ENCODE results near the gene FAM107A. TPM values are rescaled to one million over a fixed set of nuclear protein-coding genes. Genes with fewer than 3 reads are reported as not detected.

Gene FAM107A, protein sequence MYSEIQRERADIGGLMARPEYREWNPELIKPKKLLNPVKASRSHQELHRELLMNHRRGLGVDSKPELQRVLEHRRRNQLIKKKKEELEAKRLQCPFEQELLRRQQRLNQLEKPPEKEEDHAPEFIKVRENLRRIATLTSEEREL
- total RNA-seq = 0.09 and 0.11 TPM in 2 replicates

DNA sequence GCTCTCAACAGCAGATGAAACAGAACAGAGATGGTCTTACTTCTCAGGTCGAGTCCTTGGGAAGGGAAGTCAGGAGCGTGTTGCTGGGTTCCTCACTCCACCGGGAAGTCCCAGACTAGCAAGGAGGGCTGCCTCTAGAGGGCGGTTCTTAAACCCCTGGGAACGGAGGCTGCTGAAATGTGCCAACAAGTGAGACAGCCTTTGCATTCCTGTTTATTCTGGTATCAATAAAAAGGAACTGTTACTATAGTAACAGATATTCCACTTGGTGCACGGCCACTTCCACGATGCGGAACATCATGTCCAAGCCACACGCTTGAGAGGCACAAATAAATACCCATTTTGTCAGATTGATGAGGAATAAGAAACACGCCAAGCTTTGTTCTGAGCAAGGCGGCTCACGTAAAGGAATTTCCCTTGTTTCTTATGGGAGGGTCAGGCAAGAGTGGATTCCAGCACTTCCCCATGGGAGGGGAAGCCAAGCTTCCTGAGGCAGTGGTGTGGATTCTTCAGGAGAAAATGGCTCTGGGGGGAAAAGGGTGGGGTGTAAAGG is at the start of gene FAM107A:
TSS of gene FAM107A (minus strand) at position 123 of the 553 bp plus-strand sequence. CDS start 7,531 bp downstream, outside the sequence.

DNA sequence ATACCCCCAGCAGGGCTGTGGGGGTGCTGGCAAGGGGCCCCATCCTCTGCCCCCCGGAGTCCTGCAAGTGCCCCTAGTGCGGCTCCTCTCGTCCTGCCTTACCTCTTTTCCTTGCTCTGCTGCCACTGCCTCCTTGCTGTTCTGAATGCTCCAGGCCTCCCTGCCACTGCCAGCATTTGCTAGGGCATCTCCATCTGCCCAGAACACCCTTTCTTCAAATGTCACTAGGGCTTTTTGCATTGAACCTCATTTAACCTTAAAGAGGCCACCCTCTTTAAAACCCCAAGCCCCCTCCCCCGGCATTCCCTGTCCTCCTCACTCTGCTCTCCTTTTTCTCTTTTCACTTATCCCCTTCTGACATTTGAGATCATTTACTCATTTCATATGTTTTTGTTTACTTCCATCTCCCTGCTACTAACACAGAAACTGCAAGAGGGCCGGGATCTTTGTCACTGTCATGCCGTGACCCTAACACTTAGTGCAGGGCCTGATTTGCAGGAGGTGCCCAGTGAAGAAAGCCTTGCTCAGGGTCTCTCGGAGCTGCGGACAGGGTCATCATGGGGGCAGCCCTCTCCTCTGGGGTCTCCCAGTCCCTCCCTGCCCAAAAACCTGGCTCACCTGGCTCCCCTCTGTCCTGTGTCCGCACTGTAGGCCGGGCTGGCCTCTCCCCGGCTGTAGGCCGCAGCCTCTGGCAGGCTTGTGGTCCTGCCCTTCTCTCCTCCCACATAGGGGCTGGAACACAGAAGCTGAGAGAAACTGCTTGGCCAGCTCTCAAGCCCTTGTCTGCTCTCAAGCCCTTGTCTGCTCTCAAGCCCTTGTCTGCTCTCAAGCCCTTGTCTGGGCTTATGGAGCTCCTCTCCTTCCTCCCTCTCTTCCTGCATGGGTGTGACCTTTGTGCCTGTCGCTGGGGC is 40.4 kb downstream of the FAM107A start, which contains the start of gene ACOX2:
TSS of gene ACOX2 (minus strand) at position 690 of the 911 bp plus-strand sequence. CDS start 2,084 bp downstream, outside the sequence.

Other genes with a start within 250 kb of the FAM107A start
- 21.6 and 27.2 TPM in 2 replicates for gene PXK, start 244.5 kb downstream of the FAM107A start, total RNA-seq
- 60.3 and 80.1 TPM in 2 replicates for gene PDHB, start 143.6 kb downstream of the FAM107A start, total RNA-seq
- gene KCTD6, start 85.3 kb downstream of the FAM107A start, total RNA-seq = 6.0 and 6.7 TPM in 2 replicates
- 0.77 and 1.3 TPM in 2 replicates for gene ACOX2, start 40.2 kb downstream of the FAM107A start, total RNA-seq
- not detected in 2 replicates for gene FAM3D, start 89.4 kb upstream of the FAM107A start, total RNA-seq